Liver (tissue), 9 donors: Measurements from ENCODE around the gene SLC45A1. TPM values are rescaled to one million over a fixed set of nuclear protein-coding genes. Genes with fewer than 3 reads are reported as not detected.

ENCODE experiments used
- DNase-seq: peaks from one replicate; pipeline ENCODE4 v3.0.0-alpha.2; 2017; ENCODE audit warnings: low spot score
- H3K27ac ChIP-seq, 2 donors: one replicate each; pipeline ENCODE4 v1.7.0; 2013; ENCODE audit warnings: inconsistent platforms in 2 of 2, low read length in 2 of 2, control low read depth in 1 of 2, low read depth in 1 of 2, mild to moderate bottlenecking in 1 of 2
- H3K27me3 ChIP-seq, 4 donors: one replicate each; pipeline versions ENCODE4 v1.6.1 to v1.7.0; 2013; ENCODE audit warnings: low read length in 3 of 4, inconsistent platforms in 1 of 4, mild to moderate bottlenecking in 1 of 4, moderate library complexity in 1 of 4; ENCODE audit not compliant: control insufficient read depth in 4 of 4, insufficient read depth in 4 of 4
- H3K36me3 ChIP-seq, 4 donors: one replicate each; pipeline versions ENCODE4 v1.6.1 to v1.7.0; 2013; ENCODE audit warnings: low read length in 3 of 4, mild to moderate bottlenecking in 3 of 4, low read depth in 1 of 4, moderate library complexity in 1 of 4; ENCODE audit not compliant: control insufficient read depth in 4 of 4, insufficient read depth in 3 of 4
- H3K4me1 ChIP-seq, 4 donors: one replicate each; pipeline versions ENCODE4 v1.6.1 to v1.7.0; 2013; ENCODE audit warnings: low read length in 3 of 4, mild to moderate bottlenecking in 3 of 4, moderate library complexity in 1 of 4; ENCODE audit not compliant: control insufficient read depth in 4 of 4, insufficient read depth in 4 of 4
- H3K4me3 ChIP-seq, 3 donors: one replicate each; pipeline versions ENCODE4 v1.6.1 to v1.7.0; 2013; ENCODE audit warnings: low read length in 3 of 3, control low read depth in 1 of 3, low read depth in 1 of 3, mild to moderate bottlenecking in 1 of 3
- H3K9ac ChIP-seq, 2 donors: one replicate each; pipeline ENCODE4 v1.7.0; 2013; ENCODE audit warnings: low read length in 2 of 2, mild to moderate bottlenecking in 2 of 2, moderate library complexity in 2 of 2, control low read depth in 1 of 2, low read depth in 1 of 2
- H3K9me3 ChIP-seq, 4 donors: one replicate each; pipeline versions ENCODE4 v1.6.1 to v1.7.0; 2013; ENCODE audit warnings: low read length in 3 of 4; ENCODE audit not compliant: control insufficient read depth in 4 of 4
- FOXA1 ChIP-seq: IDR thresholded peaks from 2 replicates; pipeline ENCODE4 v1.6.1; 2016; ENCODE audit warnings: antibody characterized with exemption
- FOXA2 ChIP-seq: IDR thresholded peaks from 2 replicates; pipeline ENCODE4 v1.6.1; 2016; ENCODE audit warnings: antibody characterized with exemption
- GABPA ChIP-seq, 2 donors: IDR thresholded peaks in 1 of 2; conservative IDR thresholded peaks in 1 of 2; 2 replicates each; pipeline ENCODE4 v1.6.1; 2016; ENCODE audit warnings: antibody characterized with exemption in 2 of 2, mild to moderate bottlenecking in 1 of 2, moderate library complexity in 1 of 2
- HNF4A ChIP-seq, 2 donors: conservative IDR thresholded peaks; 2 replicates each; pipeline ENCODE4 v1.6.1; 2016; ENCODE audit warnings: antibody characterized with exemption in 2 of 2, mild to moderate bottlenecking in 2 of 2
- HNF4G ChIP-seq: IDR thresholded peaks from 2 replicates; pipeline ENCODE4 v1.6.1; 2016; ENCODE audit warnings: antibody characterized with exemption
- JUND ChIP-seq, 2 donors: IDR thresholded peaks; 2 replicates each; pipeline ENCODE4 v1.6.1; 2016; ENCODE audit warnings: antibody characterized with exemption in 2 of 2
- NR2F2 ChIP-seq: IDR thresholded peaks from 2 replicates; pipeline ENCODE4 v1.6.1; 2016; ENCODE audit warnings: antibody characterized with exemption
- RAD21 ChIP-seq, 2 donors: IDR thresholded peaks; 2 replicates each; pipeline ENCODE4 v1.6.1; 2016; ENCODE audit warnings: antibody characterized with exemption in 2 of 2, mild to moderate bottlenecking in 2 of 2
- RXRA ChIP-seq, 2 donors: IDR thresholded peaks; 2 replicates each; pipeline ENCODE4 v1.6.1; 2017 to 2018; ENCODE audit warnings: antibody characterized with exemption in 2 of 2, mild to moderate bottlenecking in 1 of 2
- SP1 ChIP-seq: IDR thresholded peaks from 2 replicates; pipeline ENCODE4 v1.6.1; 2018; ENCODE audit warnings: antibody characterized with exemption, mild to moderate bottlenecking
- WGBS: extraction: QIAGEN DNeasy Blood & Tissue Kit; methylation state at CpG from one replicate; pipeline ENCODE4 v1.1.7; 2013; 5-methylcytosine and 5-hydroxymethylcytosine counted together
- polyA plus RNA-seq, 2 donors: library from polyadenylated mRNA; stranded (reverse) in 1 of 2; unstranded in 1 of 2; fragments of 200-250 nt in 1 of 2; fragments of >200 nt in 1 of 2; fragmentation: Nextera tagmentation in 1 of 2; extraction: Ambion mirVana in 1 of 2; gene quantifications; one replicate each; pipeline versions ENCODE4 v1.2.1 to v1.2.3, GENCODE V29; 2013 to 2015
- total RNA-seq, 2 donors: library from RNA; depleted of rRNA; stranded (reverse); fragments of >200 nt; gene quantifications; one replicate each; pipeline ENCODE4 v1.2.3, GENCODE V29; 2014
- TF ChIP-seq, protein P1 (sequence below): IDR thresholded peaks from 2 replicates; pipeline ENCODE4 v1.6.1; 2016; ENCODE audit warnings: antibody characterized with exemption
- TF ChIP-seq, protein P2 (sequence below): IDR thresholded peaks from 2 replicates; pipeline ENCODE4 v1.6.1; 2016; ENCODE audit warnings: antibody characterized with exemption, mild to moderate bottlenecking
- TF ChIP-seq, protein P3 (sequence below): fragments of 150-350 bp; IDR thresholded peaks from 2 replicates; pipeline ENCODE4 v1.5.1; 2017; ENCODE audit warnings: improper control_type of control experiment, low read depth, low read length; ENCODE audit not compliant: missing input control
- TF ChIP-seq, protein P4 (sequence below): IDR thresholded peaks from 2 replicates; pipeline ENCODE4 v1.6.1; 2016; ENCODE audit warnings: antibody characterized with exemption
- donor health status: healthy.
- donor health status: healthy.
- donor health status: healthy.
- donor health status: healthy.
- donor health status: healthy.

SLC45A1 gene
- total and polyA plus RNA-seq, 4 donors = 0.08 to 0.29 (median 0.14) TPM; not detected in 1

DNA sequence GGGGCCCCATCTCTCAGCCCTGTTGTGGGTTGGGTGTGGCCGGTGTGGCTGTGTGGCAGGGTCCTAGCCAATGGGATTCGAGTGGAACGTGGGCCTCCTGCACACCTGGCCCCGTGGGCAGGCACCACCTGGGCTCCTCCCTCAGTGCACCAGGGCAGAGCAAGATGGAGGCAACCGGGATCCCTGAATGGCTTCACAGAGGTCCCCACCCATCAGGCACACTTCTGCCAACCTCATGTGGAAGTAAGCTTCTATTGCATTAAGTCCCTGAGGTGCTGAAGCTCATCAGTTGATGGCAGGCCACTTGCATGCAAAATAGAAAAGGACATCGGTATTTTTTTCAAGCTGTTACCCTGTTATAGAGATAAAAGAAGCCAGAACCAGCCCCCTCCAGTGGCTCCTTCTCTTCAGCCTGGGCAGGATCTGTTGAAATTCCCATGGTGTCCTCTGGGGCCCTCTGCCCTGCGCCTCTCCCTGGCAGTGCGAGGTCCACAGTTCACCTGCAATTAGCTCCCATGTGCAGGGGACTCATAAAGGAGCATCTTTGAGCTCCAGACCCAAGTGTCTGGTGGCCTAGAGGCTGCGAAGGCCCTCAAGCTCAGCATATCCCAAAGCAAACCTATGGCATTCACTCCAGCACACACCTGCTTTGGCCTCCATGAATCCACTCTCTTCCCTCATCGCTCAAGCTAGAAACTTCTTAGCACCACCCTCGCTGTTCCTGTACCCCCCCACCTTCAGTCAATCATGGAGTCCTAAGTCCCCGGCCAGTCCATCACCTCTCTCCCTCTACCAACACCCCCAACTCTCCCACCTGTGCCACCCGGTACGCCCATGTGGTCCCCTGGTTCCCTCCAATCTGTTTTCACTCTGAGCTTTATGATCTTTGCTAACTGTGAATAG lies 2.1 kb upstream of the SLC45A1 start:
- WGBS = 86% methylated on average over 14 of the region's 14 CpGs
- Histone ChIP-seq H3K4me1 (peaks cover 13 to 57% (median 33%) of the 10 kb centered on the region in 4 donors), H3K27ac (no peak overlapping the region), H3K9ac (no peak overlapping the region), H3K4me3 (no peak overlapping the region), H3K9me3 (no peaks in the 10 kb centered on the region), H3K36me3 (peaks cover 0 to 2% (median 0%) of the 10 kb centered on the region in 4 donors), H3K27me3 (no peaks in the 10 kb centered on the region)
- peak in 1 of 2 donors; percentile 27 for TF ChIP-seq HNF4A (conservative IDR thresholded peaks at IDR 0.05)
- TF ChIP-seq SP1 = no peak
- peak in 1 of 2 donors; percentile 8 for TF ChIP-seq RAD21 (IDR thresholded peaks at IDR 0.05)
- DNase-seq = no peak

DNA sequence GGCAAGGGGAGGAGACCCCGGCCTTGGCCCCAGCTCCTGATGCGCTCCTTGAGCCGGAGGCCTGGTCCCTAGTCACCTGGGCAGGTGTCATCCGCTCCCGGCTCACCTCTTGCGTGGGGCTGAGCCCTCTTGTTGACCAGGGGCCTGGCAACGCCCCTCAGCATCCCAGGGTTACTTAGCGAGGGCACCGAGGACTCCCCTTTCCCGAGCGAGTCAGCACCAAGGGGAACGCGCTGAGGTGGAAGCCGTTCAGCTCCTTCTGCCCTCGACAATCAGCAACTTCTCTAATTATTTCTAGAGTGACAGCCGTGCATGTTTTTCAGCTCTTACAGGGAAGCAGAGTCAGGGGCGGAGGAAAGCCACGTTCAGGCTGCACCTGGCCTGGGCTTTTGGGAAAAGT lies 522 bp downstream of the SLC45A1 start:
- DNase-seq = no peak
- TF ChIP-seq FOXA1 (no peak), FOXA2 (no peak), SP1 (no peak), NR2F2 (no peak), GABPA (IDR thresholded peaks at IDR 0.05 in 1 of 2, conservative IDR thresholded peaks at IDR 0.05 in 1 of 2) (no peak), RXRA (IDR thresholded peaks at IDR 0.05) (no peak), HNF4G (no peak), HNF4A (conservative IDR thresholded peaks at IDR 0.05) (no peak), JUND (IDR thresholded peaks at IDR 0.05) (no peak), RAD21 (IDR thresholded peaks at IDR 0.05) (no peak)
- TF ChIP-seq, protein P1, sequence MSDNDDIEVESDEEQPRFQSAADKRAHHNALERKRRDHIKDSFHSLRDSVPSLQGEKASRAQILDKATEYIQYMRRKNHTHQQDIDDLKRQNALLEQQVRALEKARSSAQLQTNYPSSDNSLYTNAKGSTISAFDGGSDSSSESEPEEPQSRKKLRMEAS = no peak
- TF ChIP-seq, protein P2, sequence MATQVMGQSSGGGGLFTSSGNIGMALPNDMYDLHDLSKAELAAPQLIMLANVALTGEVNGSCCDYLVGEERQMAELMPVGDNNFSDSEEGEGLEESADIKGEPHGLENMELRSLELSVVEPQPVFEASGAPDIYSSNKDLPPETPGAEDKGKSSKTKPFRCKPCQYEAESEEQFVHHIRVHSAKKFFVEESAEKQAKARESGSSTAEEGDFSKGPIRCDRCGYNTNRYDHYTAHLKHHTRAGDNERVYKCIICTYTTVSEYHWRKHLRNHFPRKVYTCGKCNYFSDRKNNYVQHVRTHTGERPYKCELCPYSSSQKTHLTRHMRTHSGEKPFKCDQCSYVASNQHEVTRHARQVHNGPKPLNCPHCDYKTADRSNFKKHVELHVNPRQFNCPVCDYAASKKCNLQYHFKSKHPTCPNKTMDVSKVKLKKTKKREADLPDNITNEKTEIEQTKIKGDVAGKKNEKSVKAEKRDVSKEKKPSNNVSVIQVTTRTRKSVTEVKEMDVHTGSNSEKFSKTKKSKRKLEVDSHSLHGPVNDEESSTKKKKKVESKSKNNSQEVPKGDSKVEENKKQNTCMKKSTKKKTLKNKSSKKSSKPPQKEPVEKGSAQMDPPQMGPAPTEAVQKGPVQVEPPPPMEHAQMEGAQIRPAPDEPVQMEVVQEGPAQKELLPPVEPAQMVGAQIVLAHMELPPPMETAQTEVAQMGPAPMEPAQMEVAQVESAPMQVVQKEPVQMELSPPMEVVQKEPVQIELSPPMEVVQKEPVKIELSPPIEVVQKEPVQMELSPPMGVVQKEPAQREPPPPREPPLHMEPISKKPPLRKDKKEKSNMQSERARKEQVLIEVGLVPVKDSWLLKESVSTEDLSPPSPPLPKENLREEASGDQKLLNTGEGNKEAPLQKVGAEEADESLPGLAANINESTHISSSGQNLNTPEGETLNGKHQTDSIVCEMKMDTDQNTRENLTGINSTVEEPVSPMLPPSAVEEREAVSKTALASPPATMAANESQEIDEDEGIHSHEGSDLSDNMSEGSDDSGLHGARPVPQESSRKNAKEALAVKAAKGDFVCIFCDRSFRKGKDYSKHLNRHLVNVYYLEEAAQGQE = no peak
- TF ChIP-seq, protein P3, sequence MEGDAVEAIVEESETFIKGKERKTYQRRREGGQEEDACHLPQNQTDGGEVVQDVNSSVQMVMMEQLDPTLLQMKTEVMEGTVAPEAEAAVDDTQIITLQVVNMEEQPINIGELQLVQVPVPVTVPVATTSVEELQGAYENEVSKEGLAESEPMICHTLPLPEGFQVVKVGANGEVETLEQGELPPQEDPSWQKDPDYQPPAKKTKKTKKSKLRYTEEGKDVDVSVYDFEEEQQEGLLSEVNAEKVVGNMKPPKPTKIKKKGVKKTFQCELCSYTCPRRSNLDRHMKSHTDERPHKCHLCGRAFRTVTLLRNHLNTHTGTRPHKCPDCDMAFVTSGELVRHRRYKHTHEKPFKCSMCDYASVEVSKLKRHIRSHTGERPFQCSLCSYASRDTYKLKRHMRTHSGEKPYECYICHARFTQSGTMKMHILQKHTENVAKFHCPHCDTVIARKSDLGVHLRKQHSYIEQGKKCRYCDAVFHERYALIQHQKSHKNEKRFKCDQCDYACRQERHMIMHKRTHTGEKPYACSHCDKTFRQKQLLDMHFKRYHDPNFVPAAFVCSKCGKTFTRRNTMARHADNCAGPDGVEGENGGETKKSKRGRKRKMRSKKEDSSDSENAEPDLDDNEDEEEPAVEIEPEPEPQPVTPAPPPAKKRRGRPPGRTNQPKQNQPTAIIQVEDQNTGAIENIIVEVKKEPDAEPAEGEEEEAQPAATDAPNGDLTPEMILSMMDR = no peak
- TF ChIP-seq, protein P4, sequence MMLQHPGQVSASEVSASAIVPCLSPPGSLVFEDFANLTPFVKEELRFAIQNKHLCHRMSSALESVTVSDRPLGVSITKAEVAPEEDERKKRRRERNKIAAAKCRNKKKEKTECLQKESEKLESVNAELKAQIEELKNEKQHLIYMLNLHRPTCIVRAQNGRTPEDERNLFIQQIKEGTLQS = no peak
- Histone ChIP-seq H3K27ac (no peak overlapping the region), H3K4me1 (peaks cover 5 to 34% (median 21%) of the 10 kb centered on the region in 4 donors), H3K4me3 (peak overlapping the region in 1 of 3 donors; percentile 51), H3K9me3 (no peaks in the 10 kb centered on the region), H3K27me3 (no peaks in the 10 kb centered on the region), H3K36me3 (peaks cover 0 to 2% (median 0%) of the 10 kb centered on the region in 4 donors), H3K9ac (no peak overlapping the region)
- 34% methylated on average over 18 of the region's 18 CpGs for WGBS
